ENCODE data around the gene ZSCAN21.
"Not testable (repeated sequence)": the region's sequence is repeated elsewhere in the genome, so short reads cannot be mapped to it uniquely, and the experiment has no call there.

Gene ZSCAN21

DNA sequence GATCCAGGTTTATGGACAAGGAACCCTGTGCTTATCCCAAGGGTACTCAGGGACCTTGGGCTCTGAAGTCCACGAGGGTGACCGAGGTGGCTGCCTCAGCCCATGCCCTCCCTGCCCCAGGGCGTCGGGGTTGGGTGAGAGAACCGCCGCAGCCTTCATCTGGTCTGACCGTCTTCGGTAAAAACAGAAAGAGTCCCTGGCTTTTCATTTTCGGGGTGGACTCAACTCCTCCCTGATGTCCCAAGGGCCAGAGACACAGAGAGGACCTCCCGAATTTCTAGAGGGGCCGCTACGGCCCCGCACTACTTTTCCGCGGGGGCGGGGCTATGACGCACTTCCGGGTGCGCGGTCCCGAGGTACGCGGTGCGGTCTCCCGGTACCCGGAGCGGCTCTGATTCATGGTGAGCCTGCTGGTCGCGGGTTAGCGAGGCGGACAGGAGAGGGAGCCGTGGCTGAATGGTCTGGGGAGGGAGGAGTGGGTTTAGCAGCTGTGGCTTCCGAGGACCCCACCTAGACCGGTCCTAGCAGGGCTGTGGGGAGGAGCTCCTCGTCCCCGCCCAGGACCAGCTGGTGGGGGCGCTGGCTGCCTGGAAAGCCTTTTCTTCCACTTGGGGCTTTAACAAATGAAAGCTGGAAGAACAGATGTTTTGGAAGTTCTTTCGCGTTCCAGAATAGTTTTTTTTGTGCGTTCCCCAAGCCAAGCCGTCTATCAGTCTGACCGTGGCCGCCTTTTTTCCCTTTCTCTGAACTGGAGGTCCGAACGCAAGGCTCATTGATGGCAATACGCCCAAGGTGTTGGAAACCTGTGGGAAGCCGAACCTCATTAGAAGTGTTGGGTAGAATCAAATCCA lies at the start of gene ZSCAN21:
Gene ZSCAN21 (plus strand): TSS at position 334 of the 851 bp plus-strand sequence. CDS start 7,233 bp downstream, outside the sequence.
- peak; percentile 85 to 89 for DNase-seq

DNA sequence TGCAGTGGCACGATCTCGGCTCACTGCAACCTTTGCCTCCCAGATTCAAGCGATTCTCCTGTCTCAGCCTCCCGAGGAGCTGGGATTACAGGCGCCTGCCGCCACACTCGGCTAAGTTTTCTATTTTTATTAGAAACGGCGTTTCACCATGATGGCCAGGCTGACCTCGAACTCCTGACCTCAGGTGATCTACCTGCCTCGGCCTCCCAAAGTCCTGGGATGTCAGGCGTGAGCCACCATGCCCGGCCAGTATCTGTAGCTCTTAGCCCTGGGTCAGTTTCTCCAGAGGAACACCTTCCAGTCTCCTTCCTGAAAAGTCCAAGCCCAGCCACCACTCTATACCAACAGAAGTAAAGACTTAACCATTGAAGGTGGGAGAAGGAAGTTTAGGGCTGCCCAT lies 49.3 kb upstream of the ZSCAN21 start:
- no peak for DNase-seq

GRCh38 chr7:100003711-100004661 lies 45.6 kb upstream of the ZSCAN21 start:
- DNase-seq: peak in 1 of 2 experiments; percentile 39

GRCh38 chr7:100007887-100008286 lies 41.7 kb upstream of the ZSCAN21 start:
- DNase-seq: no peak

- DNase-seq: no peak
Measured at GRCh38 chr7:100008525-100008924, 41.0 kb upstream of the ZSCAN21 start.

DNA sequence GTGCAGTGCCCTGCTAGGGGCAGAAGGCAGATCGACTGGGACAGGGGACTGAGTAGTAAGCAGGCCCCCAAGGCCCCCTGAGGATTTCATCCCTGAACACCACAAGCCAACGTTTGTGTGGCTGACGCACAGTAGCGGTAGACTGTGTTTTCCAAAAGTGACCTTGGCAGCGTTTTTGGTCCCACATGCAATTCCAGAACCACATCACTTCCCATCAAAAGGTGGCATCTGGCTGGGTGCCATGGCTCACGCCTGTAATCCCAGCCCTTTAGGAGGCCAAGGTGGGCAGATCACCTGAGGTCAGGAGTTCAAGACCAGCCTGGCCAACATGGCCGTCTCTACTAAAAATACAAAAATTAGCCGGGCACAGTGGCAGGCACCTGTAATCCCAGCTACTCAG lies 39.6 kb upstream of the ZSCAN21 start:
- DNase-seq: not testable (repeated sequence)

DNA sequence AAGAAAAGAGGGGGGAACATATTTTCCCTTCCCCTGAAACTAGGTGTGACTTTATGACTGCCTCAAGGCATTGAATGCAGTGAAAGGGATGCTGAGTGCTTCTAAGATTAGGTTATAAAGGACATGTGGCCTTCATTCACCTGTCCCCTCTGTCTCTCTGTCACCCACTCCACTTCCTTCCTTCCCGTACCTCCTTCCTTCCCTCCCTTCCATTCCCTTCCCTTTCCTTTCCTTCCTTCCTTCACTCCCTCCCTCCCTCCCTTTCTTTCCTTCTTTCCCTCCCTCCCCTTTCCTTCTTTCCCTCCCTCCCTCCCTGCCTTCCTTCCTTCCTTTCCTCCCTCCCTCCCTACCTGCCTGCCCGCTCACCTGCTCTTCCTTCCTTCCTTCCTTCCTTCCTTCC lies 38.7 kb upstream of the ZSCAN21 start:
- DNase-seq: no peak

DNA sequence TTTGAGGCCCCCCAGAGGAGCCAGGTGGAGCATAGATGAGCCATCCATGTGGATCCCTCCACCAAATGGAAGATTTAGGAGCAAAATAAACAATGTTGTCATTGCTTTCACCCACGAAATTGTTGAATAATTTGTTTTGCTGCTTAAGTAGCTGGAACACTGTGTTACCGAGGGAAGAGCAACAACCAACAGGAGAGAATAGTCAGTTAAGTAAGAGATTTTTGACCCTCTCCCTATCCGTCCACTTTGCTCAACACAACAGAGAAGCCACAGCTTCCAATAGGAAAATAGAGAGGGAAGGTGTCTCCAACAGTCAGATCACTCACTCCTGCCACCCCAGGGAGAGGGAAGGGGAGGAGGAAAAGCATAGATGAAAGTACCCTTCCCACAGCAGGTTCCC lies 38.1 kb upstream of the ZSCAN21 start:
- no peak for DNase-seq

DNA sequence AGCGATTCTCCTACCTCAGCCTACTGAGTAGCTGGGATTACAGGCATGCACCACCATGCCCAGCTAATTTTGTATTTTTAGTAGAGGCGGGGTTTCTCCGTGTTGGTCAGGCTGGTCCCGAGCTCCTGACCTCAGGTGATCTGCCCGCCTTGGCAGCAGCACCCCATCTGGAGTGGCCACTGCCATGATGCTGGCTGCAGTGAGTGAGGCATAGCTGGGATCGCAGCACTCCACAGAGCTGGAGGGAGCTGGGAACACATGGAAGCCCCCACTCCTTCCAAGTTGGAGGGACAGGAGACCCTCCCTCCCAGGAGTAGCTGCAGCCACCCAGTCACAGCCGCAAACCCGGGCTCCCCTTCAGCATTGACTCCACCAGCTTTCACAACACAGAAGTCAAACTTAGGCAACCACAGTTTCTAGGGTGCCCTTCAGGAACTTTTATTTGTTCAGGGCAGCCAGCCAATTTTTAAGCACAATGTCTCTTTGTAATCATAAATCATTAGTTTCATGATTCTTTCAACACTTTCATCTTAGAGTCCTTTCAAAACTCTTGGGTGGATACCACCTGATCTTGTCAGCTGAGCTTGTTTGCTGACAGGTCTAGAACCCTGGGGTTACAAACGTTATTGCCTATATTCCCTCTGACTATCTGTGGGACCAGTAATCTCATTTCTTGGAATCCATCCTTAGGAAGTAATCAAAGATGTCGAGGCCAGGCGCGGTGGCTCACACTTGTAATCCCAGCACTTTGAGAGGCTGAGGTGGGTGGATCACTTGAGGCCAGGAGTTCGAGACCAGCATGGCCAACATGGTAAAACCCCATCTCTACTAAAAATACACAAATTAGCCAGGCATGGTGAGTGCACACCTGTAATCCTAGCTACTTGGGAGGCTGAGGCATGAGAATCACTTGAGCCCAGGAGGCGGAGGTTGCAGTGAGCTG lies 36.9 kb upstream of the ZSCAN21 start:
- DNase-seq: not testable (repeated sequence)

DNA sequence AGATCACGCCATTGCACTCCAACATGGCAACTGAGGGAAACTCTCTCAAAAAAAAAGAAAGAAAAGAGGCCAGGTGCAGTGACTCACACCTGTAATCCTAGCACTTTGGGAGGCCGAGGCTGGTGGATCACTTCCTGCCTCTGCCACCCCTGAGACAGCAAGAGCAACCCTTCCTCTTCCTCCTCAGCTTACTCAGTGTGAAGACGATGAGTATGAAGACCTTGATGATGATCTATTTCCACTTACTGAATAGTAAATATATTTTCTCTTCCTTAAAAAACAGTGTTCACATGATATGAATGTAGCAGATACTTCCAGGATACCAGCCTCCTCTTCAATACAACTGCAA lies 36.3 kb upstream of the ZSCAN21 start:
- DNase-seq: no peak

- peak; percentile 91 to 97 for DNase-seq
Measured at GRCh38 chr7:100015232-100016214, 34.1 kb upstream of the ZSCAN21 start, which contains the start of gene ZKSCAN1. TSS of gene ZKSCAN1 (plus strand) at chr7:100015596. CDS start at chr7:100023507, 7,911 bp downstream.

DNA sequence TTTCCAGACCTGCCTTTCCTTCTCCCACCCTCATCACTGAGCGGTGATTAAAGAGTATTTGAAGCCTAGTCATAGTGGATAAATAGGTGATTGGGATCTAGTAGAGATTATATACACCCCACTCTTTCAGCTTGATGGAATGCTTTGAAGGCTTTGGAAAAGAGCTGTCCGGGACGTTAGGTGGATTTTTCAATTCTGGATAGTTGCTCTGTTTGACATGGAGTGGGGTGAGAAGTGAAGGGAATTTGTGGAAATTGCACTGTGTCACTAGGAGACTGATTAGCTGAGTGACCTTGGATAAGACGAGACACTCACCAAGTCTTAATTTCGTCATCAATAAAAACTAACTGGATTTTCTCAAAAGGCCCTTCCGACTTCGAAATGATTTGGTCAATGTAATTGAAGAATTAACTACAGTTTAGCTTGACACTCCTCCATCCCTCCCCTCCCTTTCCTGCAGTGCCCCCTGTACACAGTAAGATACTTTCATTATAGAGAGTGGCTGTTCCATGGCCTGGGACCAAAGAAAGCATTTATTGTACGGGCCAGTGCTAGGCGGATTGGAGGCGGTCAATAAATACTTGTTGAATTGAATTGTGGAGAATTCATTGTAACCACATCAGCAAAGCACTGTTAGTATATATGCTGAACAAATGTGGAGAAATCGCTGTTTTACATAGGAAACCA lies 33.2 kb upstream of the ZSCAN21 start:
- no peak for DNase-seq

DNA sequence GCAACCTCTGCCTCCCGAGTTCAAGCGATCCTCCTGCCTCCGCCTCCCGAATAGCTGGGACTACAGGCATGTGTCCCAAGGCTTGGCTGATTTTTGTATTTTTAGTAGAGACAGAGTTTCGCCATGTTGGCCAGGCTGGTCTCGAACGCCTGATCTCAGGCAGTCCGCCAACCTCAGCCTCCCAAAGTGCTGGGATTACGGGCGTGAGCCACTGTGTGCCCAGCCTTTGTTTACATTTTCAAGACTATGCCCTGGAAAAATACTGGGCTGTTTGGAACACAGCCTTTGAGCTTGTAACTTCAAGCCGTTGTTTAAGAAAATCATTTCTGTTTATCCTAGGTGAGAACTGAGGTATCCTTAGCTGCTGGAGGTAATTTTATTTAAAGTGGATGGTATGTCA lies 32.3 kb upstream of the ZSCAN21 start:
- no peak for DNase-seq

DNA sequence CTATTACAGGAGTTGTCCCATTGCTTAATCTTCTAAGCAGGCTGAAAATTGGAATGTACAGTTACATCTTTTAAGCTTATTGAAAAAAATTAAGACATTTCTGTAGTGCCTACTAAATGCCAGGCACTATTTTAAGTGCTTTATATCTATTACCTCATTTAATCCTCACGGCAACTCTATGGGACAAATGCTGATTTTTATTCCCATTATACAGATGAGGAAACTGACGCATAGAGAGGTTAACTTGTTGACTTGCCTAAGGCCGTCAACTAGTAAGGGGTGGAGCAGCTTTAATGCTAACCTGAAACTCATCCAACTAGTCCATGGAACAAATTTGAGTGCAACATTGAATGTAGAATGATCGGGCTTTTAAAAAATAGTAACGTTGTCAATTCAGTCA lies 31.7 kb upstream of the ZSCAN21 start:
- no peak for DNase-seq

DNA sequence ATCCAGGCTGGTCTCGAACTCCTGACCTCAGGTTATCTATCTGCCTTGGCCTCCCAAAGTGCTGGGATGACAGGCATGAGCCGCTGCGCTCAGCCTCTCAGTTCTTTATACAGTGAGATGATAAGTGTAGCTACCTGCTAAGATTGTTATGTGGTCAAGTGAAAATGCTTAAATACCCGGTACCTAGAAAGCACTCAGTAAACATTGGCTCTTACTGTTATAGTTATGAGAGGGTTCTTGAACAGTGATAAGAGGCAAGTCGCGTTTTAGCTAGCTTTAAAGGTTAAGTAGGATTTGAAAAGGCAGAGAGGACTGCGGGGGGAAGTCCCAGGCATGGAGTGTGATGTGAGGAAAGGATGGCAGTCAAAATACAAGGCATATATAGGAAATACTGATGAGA lies 29.7 kb upstream of the ZSCAN21 start:
- DNase-seq: no peak

DNA sequence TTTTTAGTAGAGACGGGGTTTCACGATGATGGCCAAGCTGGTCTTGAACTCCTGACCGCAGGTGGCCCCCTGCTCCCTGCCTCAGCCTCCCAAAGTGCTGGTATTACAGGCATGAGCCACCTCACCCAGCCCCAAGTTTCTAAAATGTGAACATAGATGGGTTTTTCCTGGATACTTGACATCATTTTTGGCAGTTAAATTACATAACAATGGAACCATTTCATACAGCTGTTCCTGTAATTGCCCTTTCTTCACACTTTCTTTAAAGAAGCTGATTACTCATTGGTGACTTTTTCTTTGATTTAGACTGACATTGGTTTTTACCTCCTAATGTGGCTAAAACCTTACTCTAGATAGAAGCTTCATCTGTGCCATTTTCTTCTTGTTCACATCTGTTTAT lies 28.3 kb upstream of the ZSCAN21 start:
- DNase-seq: no peak

GRCh38 chr7:100022621-100023020 lies 27.0 kb upstream of the ZSCAN21 start:
- no peak for DNase-seq

GRCh38 chr7:100023526-100023925 lies 26.0 kb upstream of the ZSCAN21 start:
- DNase-seq: no peak

- DNase-seq: no peak
Measured at GRCh38 chr7:100024020-100024619, 25.5 kb upstream of the ZSCAN21 start.

DNA sequence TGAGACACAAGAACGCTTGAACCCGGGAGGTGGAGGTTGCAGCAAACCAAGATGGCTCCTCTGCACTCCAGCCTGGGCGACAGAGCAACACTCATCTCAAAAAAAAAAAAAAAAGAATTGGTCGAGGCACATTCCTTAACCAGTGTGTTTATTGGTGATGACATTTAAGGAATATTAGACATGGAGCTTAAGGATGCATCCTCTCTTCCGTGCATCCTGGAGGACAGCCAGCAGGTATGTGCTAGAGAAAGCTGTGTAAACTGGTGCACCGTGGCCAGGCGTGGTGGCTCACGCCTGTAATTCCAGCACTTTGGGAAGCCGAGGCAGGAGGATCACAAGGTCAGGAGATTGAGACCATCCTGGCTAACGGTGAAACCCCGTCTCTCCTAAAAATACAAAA lies 22.4 kb upstream of the ZSCAN21 start:
- no peak for DNase-seq

All from NCI-H1930 (cell line).